HepG2 (cell line): Measurements from ENCODE around the gene PRKAG1. TPM values are rescaled to one million over a fixed set of nuclear protein-coding genes. Genes with fewer than 3 reads are reported as not detected.

ENCODE experiments used
- ARNT ChIP-seq: fragments of 450-650 bp; IDR thresholded peaks from 2 replicates; pipeline ENCODE4 v1.6.1; 2017
- CBFB ChIP-seq: sonication (generic); formaldehyde crosslinking; IDR thresholded peaks from 2 replicates; pipeline ENCODE4 v1.4.0; 2020; ENCODE audit warnings: missing genetic modification reagents
- CEBPB ChIP-seq: IDR thresholded peaks from 2 replicates; pipeline ENCODE4 v1.6.1; 2011; ENCODE audit warnings: low read depth, low read length, improper control_type of control experiment, borderline replicate concordance
- DMTF1 ChIP-seq: sonication (generic); formaldehyde crosslinking; IDR thresholded peaks from 2 replicates; pipeline ENCODE4 v1.4.0; 2020; ENCODE audit warnings: mild to moderate bottlenecking, missing genetic modification reagents
- ELK4 ChIP-seq: sonication (generic); formaldehyde crosslinking; IDR thresholded peaks from 2 replicates; pipeline ENCODE4 v1.9.0; 2021; ENCODE audit warnings: missing genetic modification reagents, borderline replicate concordance
- HBP1 ChIP-seq: IDR thresholded peaks from 2 replicates; pipeline ENCODE4 v1.6.1; 2016; ENCODE audit warnings: low read depth, control low read depth
- LCORL ChIP-seq, 2 experiments: fragments of 450-650 bp in 1 of 2; sonication (generic) in 1 of 2; formaldehyde crosslinking in 1 of 2; IDR thresholded peaks; 2 replicates each; pipeline versions ENCODE4 v1.5.0 to v1.6.1; 2017 to 2020; ENCODE audit warnings: antibody characterized with exemption in 1 of 2, missing genetic modification reagents in 1 of 2
- MAX ChIP-seq: IDR thresholded peaks from 2 replicates; pipeline ENCODE4 v1.6.1; 2012; ENCODE audit warnings: inconsistent platforms
- NR0B2 ChIP-seq: sonication (generic); formaldehyde crosslinking; IDR thresholded peaks from 2 replicates; pipeline ENCODE4 v1.4.0; 2020; ENCODE audit warnings: mild to moderate bottlenecking, missing genetic modification reagents
- RFXANK ChIP-seq: IDR thresholded peaks from 2 replicates; pipeline ENCODE4 v1.6.1; 2016
- SRSF4 ChIP-seq: fragments of 200-400 bp; formaldehyde crosslinking; IDR thresholded peaks from one replicate; pipeline ENCODE4 v1.6.1; 2018; ENCODE audit warnings: mild to moderate bottlenecking, low read depth, low read length, moderate library complexity; ENCODE audit not compliant: poor library complexity, severe bottlenecking
- UBTF ChIP-seq: sonication (generic); formaldehyde crosslinking; IDR thresholded peaks from 2 replicates; pipeline ENCODE4 v1.4.0; 2020; ENCODE audit warnings: mild to moderate bottlenecking, missing genetic modification reagents
- ZMYM3 ChIP-seq: sonication (generic); formaldehyde crosslinking; IDR thresholded peaks from 2 replicates; pipeline ENCODE4 v1.5.1; 2020; ENCODE audit warnings: mild to moderate bottlenecking, missing genetic modification reagents
- ZNF343 ChIP-seq: sonication (generic); formaldehyde crosslinking; IDR thresholded peaks from 2 replicates; pipeline ENCODE4 v1.4.0; 2020; ENCODE audit warnings: mild to moderate bottlenecking, missing genetic modification reagents
- ZNF552 ChIP-seq: sonication (generic); formaldehyde crosslinking; IDR thresholded peaks from 2 replicates; pipeline ENCODE4 v1.9.0; 2022; ENCODE audit warnings: missing genetic modification reagents, mild to moderate bottlenecking, borderline replicate concordance
- ZNF580 ChIP-seq: IDR thresholded peaks from 2 replicates; pipeline ENCODE4 v1.6.1; 2016; ENCODE audit warnings: low read depth, borderline replicate concordance
- ZNF704 ChIP-seq: sonication (generic); formaldehyde crosslinking; IDR thresholded peaks from 2 replicates; pipeline ENCODE4 v1.8.1; 2023; ENCODE audit warnings: mild to moderate bottlenecking, inconsistent platforms, moderate library complexity, missing genetic modification reagents, borderline replicate concordance
- polyA plus RNA-seq, 8 experiments: library from polyadenylated mRNA; depleted of rRNA in 3 of 8; stranded (reverse) in 7 of 8; unstranded in 1 of 8; fragments of >200 nt; fragmentation: Illumina TruSeq in 4 of 8; extraction: Trizol in 4 of 8; gene quantifications; 2 replicates each; pipeline versions ENCODE4 v1.2.1 to v1.2.3, GENCODE V29; 2011 to 2016; ENCODE audit warnings: low read depth in 4 of 8, missing spikeins in 1 of 8, mixed read lengths in 1 of 8; ENCODE audit not compliant: insufficient read depth in 1 of 8
- total RNA-seq, 5 experiments: library from RNA; depleted of rRNA; stranded (reverse); fragments of >200 nt; fragmentation: Illumina TruSeq; extraction: Trizol; gene quantifications; 2 replicates each; pipeline ENCODE4 v1.2.3, GENCODE V29; 2016; ENCODE audit warnings: low read depth in 1 of 5

The PRKAG1 gene
- total and polyA plus RNA-seq, 2 of the 13 experiments (the other 11 are each of a cell fraction or from before 2014, with no cell fraction given), result 26.1 to 32.8 TPM

- TF ChIP-seq UBTF (no peak; the same call in 1 of the 2 replicates), ZMYM3 (CRISPR knock-in tag) (no peak), ELK4 (CRISPR knock-in tag) (no peak), SRSF4 (no peak), CEBPB (no peak), DMTF1 (CRISPR knock-in tag) (no peak), RFXANK (no peak), ZNF343 (CRISPR knock-in tag) (no peak), CBFB (CRISPR knock-in tag) (no peak), MAX (peak; percentile 93), ARNT (no peak), HBP1 (CRISPR knock-in tag) (no peak), ZNF580 (CRISPR knock-in tag) (no peak; the same call in 1 of the 2 replicates), NR0B2 (CRISPR knock-in tag) (peak; percentile 39; the same call in 1 of the 2 replicates), LCORL (IDR thresholded peaks at IDR 0.05) (no peak), LCORL (CRISPR knock-in tag; IDR thresholded peaks at IDR 0.05) (no peak), ZNF552 (CRISPR knock-in tag) (peak; percentile 94; the same call in 1 of the 2 replicates), ZNF704 (CRISPR knock-in tag) (peak; percentile 87)
Measured at GRCh38 chr12:48998497-48999353, 19.9 kb downstream of the PRKAG1 start (continued).
